Effector memory CD8-positive, alpha-beta T cell (primary cell): ENCODE data around the gene EIF5A2.
"Not testable (repeated sequence)": the region's sequence is repeated elsewhere in the genome, so short reads cannot be mapped to it uniquely, and the experiment has no call there.

ENCODE experiments used
- ATAC-seq: fragments of 150-1000 bp; cut with Tn5 transposase; replicated peaks from 2 replicates; pipeline ENCODE4 v1.10.0; 2021; ENCODE audit warnings: mild to moderate bottlenecking, moderate library complexity
- DNase-seq, 3 experiments: peaks; one replicate each; pipeline ENCODE4 v3.0.0; 2021
- H3K27ac Mint-ChIP-seq, 2 donors: one replicate each; pipeline ENCODE4 v1.8.0; 2022; ENCODE audit warnings: mild to moderate bottlenecking in 2 of 2, mixed read lengths in 2 of 2, moderate library complexity in 2 of 2
- H3K27me3 Mint-ChIP-seq, 2 donors: one replicate each; pipeline ENCODE4 v1.8.0; 2022; ENCODE audit warnings: mixed read lengths in 2 of 2
- H3K36me3 Mint-ChIP-seq: one replicate; pipeline ENCODE4 v1.8.0; 2022; ENCODE audit warnings: mild to moderate bottlenecking, moderate library complexity, mixed read lengths; ENCODE audit not compliant: insufficient read depth
- H3K4me1 Mint-ChIP-seq, 2 donors: one replicate each; pipeline ENCODE4 v1.8.0; 2022; ENCODE audit warnings: low read depth in 2 of 2, mixed read lengths in 2 of 2
- H3K4me3 Mint-ChIP-seq, 2 donors: one replicate each; pipeline ENCODE4 v1.8.0; 2022; ENCODE audit warnings: mild to moderate bottlenecking in 2 of 2, mixed read lengths in 2 of 2, moderate library complexity in 2 of 2
- H3K9me3 Mint-ChIP-seq, 2 donors: one replicate each; pipeline ENCODE4 v1.8.0; 2022; ENCODE audit warnings: mixed read lengths in 2 of 2

Gene EIF5A2

GRCh38 chr3:170911051-170911450 lies 2.6 kb upstream of the EIF5A2 start:
- Mint-ChIP-seq H3K27ac (peak overlapping the region in 1 of 2 donors; percentile 18), H3K27me3 (no peaks in the 10 kb centered on the region), H3K9me3 (peaks cover 0 to 3% of the 10 kb centered on the region in 2 donors), H3K4me1 (peaks cover 2 to 10% of the 10 kb centered on the region in 2 donors), H3K36me3 (peaks cover 11% of the 10 kb centered on the region), H3K4me3 (no peak overlapping the region)
- ATAC-seq, result no peak
- no peak for DNase-seq

GRCh38 chr3:170910542-170910941 lies 2.1 kb upstream of the EIF5A2 start:
- no peak overlapping the region for H3K4me3 Mint-ChIP-seq
- peaks cover 5 to 15% of the 10 kb centered on the region in 2 donors for H3K4me1 Mint-ChIP-seq
- DNase-seq (no peak), ATAC-seq (no peak)
- H3K27me3 Mint-ChIP-seq, result no peaks in the 10 kb centered on the region
- peaks cover 11% of the 10 kb centered on the region for H3K36me3 Mint-ChIP-seq
- H3K27ac Mint-ChIP-seq, result peak overlapping the region in 1 of 2 donors; percentile 18
- H3K9me3 Mint-ChIP-seq, result peaks cover 0 to 3% of the 10 kb centered on the region in 2 donors

GRCh38 chr3:170909129-170909903 lies 879 bp upstream of the EIF5A2 start:
- DNase-seq (peak in 1 of 3 experiments; percentile 2), ATAC-seq (no peak)
- peaks cover 0 to 3% of the 10 kb centered on the region in 2 donors for H3K9me3 Mint-ChIP-seq
- H3K27me3 Mint-ChIP-seq, result no peaks in the 10 kb centered on the region
- peak overlapping the region; percentile 97 to 99 for H3K27ac Mint-ChIP-seq
- H3K4me1 Mint-ChIP-seq, result peaks cover 5 to 15% of the 10 kb centered on the region in 2 donors
- H3K36me3 Mint-ChIP-seq, result peaks cover 11% of the 10 kb centered on the region
- peak overlapping the region; percentile 91 to 95 for H3K4me3 Mint-ChIP-seq

- Mint-ChIP-seq H3K4me3 (peak overlapping the region; percentile 91 to 95), H3K27me3 (no peaks in the 10 kb centered on the region), H3K9me3 (peaks cover 0 to 3% of the 10 kb centered on the region in 2 donors), H3K27ac (peak overlapping the region; percentile 97 to 99), H3K36me3 (peaks cover 11% of the 10 kb centered on the region), H3K4me1 (peaks cover 5 to 15% of the 10 kb centered on the region in 2 donors)
- DNase-seq (no peak), ATAC-seq (no peak)
Measured at GRCh38 chr3:170907637-170908234, 701 bp downstream of the EIF5A2 start.

GRCh38 chr3:170905862-170906261 lies 2.6 kb downstream of the EIF5A2 start:
- Mint-ChIP-seq H3K4me1 (peaks cover 5 to 15% of the 10 kb centered on the region in 2 donors), H3K36me3 (peaks cover 14% of the 10 kb centered on the region), H3K9me3 (peaks cover 0 to 3% of the 10 kb centered on the region in 2 donors), H3K27me3 (no peaks in the 10 kb centered on the region), H3K27ac (no peak overlapping the region), H3K4me3 (no peak overlapping the region)
- ATAC-seq (no peak), DNase-seq (no peak)

GRCh38 chr3:170903123-170903522 lies 5.3 kb downstream of the EIF5A2 start:
- no peak for DNase-seq
- H3K4me1 Mint-ChIP-seq, result peaks cover 4 to 12% of the 10 kb centered on the region in 2 donors
- H3K4me3 Mint-ChIP-seq, result no peak overlapping the region
- no peak overlapping the region for H3K27ac Mint-ChIP-seq
- H3K9me3 Mint-ChIP-seq, result no peaks in the 10 kb centered on the region
- ATAC-seq, result no peak
- peaks cover 10% of the 10 kb centered on the region for H3K36me3 Mint-ChIP-seq
- no peaks in the 10 kb centered on the region for H3K27me3 Mint-ChIP-seq

- Mint-ChIP-seq H3K36me3 (peaks cover 12% of the 10 kb centered on the region), H3K27me3 (no peaks in the 10 kb centered on the region)
Measured at GRCh38 chr3:170899455-170899854, 9.0 kb downstream of the EIF5A2 start.

GRCh38 chr3:170897978-170898377 lies 10.5 kb downstream of the EIF5A2 start:
- Mint-ChIP-seq H3K27ac (no peak overlapping the region), H3K4me1 (peaks cover 0 to 5% of the 10 kb centered on the region in 2 donors), H3K27me3 (no peaks in the 10 kb centered on the region), H3K4me3 (no peak overlapping the region), H3K36me3 (peaks cover 15% of the 10 kb centered on the region), H3K9me3 (no peaks in the 10 kb centered on the region)
- ATAC-seq, result no peak
- no peak for DNase-seq

More at GRCh38 chr3:170899455-170899854, 9.0 kb downstream of the EIF5A2 start:
- Mint-ChIP-seq H3K27ac (no peak overlapping the region), H3K4me1 (peaks cover 0 to 5% of the 10 kb centered on the region in 2 donors), H3K9me3 (no peaks in the 10 kb centered on the region), H3K4me3 (no peak overlapping the region)
- DNase-seq (no peak), ATAC-seq (no peak)

- not testable (repeated sequence) for H3K27ac Mint-ChIP-seq, H3K4me1 Mint-ChIP-seq, H3K9me3 Mint-ChIP-seq, H3K27me3 Mint-ChIP-seq, DNase-seq, ATAC-seq, H3K4me3 Mint-ChIP-seq
- H3K36me3 Mint-ChIP-seq, result peaks cover 12% of the 10 kb centered on the region
Measured at GRCh38 chr3:170897199-170897598, 11.2 kb downstream of the EIF5A2 start.

- DNase-seq (no peak), ATAC-seq (no peak)
- Mint-ChIP-seq H3K36me3 (peaks cover 12% of the 10 kb centered on the region), H3K4me3 (no peak overlapping the region), H3K4me1 (peaks cover 0 to 5% of the 10 kb centered on the region in 2 donors), H3K9me3 (no peaks in the 10 kb centered on the region), H3K27me3 (no peaks in the 10 kb centered on the region), H3K27ac (no peak overlapping the region)
Measured at GRCh38 chr3:170896781-170897180, 11.7 kb downstream of the EIF5A2 start.

- not testable (repeated sequence) for H3K4me3 Mint-ChIP-seq, H3K4me1 Mint-ChIP-seq, H3K9me3 Mint-ChIP-seq, H3K27ac Mint-ChIP-seq, DNase-seq, H3K27me3 Mint-ChIP-seq, ATAC-seq
- peaks cover 12% of the 10 kb centered on the region for H3K36me3 Mint-ChIP-seq
Measured at GRCh38 chr3:170896333-170896732, 12.1 kb downstream of the EIF5A2 start.

- peaks cover 0 to 5% of the 10 kb centered on the region in 2 donors for H3K4me1 Mint-ChIP-seq
- no peaks in the 10 kb centered on the region for H3K9me3 Mint-ChIP-seq
- DNase-seq (no peak), ATAC-seq (no peak)
- H3K4me3 Mint-ChIP-seq, result no peak overlapping the region
- H3K27me3 Mint-ChIP-seq, result no peaks in the 10 kb centered on the region
- peaks cover 6% of the 10 kb centered on the region for H3K36me3 Mint-ChIP-seq
- H3K27ac Mint-ChIP-seq, result no peak overlapping the region
Measured at GRCh38 chr3:170893895-170894294, 14.5 kb downstream of the EIF5A2 start.

- Mint-ChIP-seq H3K27me3 (peaks cover under 1 to 12% of the 10 kb centered on the region in 2 donors), H3K36me3 (peaks cover 3% of the 10 kb centered on the region), H3K27ac (no peak overlapping the region), H3K4me1 (no peaks in the 10 kb centered on the region), H3K4me3 (no peak overlapping the region), H3K9me3 (no peaks in the 10 kb centered on the region)
- ATAC-seq, result no peak
- no peak for DNase-seq
Measured at GRCh38 chr3:170889630-170890029, 18.8 kb downstream of the EIF5A2 start.

- DNase-seq, result no peak
- Mint-ChIP-seq H3K27ac (no peak overlapping the region), H3K9me3 (no peaks in the 10 kb centered on the region), H3K36me3 (peaks cover 6% of the 10 kb centered on the region), H3K27me3 (peaks cover 5 to 12% of the 10 kb centered on the region in 2 donors), H3K4me3 (no peak overlapping the region), H3K4me1 (no peaks in the 10 kb centered on the region)
- no peak for ATAC-seq
Measured at GRCh38 chr3:170889132-170889531, 19.3 kb downstream of the EIF5A2 start.
